Stimulated activated CD8-positive, alpha-beta memory T cell treated with anti-CD3 and anti-CD28 coated beads, Interleukin-15, amount 100 ng/mL, for 24 hours (primary cell): Measurements from ENCODE around the gene CFAP58.
"Not testable (repeated sequence)": the region's sequence is repeated elsewhere in the genome, so short reads cannot be mapped to it uniquely, and the experiment has no call there.

Source experiments
- DNase-seq: peaks from one replicate; pipeline ENCODE4 v3.0.0-alpha.2; 2020; ENCODE audit warnings: low read depth

The CFAP58 gene

GRCh38 chr10:104433669-104434068, 80.0 kb downstream of the CFAP58 start:
- DNase-seq: no peak

GRCh38 chr10:104434601-104435000, 81.0 kb downstream of the CFAP58 start:
- no peak for DNase-seq

GRCh38 chr10:104435822-104436221, 82.2 kb downstream of the CFAP58 start:
- no peak for DNase-seq

GRCh38 chr10:104437226-104437625, 83.6 kb downstream of the CFAP58 start:
- no peak for DNase-seq

GRCh38 chr10:104440221-104440620, 86.6 kb downstream of the CFAP58 start:
- no peak for DNase-seq

GRCh38 chr10:104441329-104442000, 87.8 kb downstream of the CFAP58 start:
- DNase-seq: no peak

GRCh38 chr10:104445359-104445758, 91.7 kb downstream of the CFAP58 start:
- DNase-seq: no peak

- no peak for DNase-seq
These were observed 92.5 kb downstream of the CFAP58 start for GRCh38 chr10:104446151-104446550.

GRCh38 chr10:104447331-104447730, 93.7 kb downstream of the CFAP58 start:
- DNase-seq: no peak

GRCh38 chr10:104447906-104448305, 94.3 kb downstream of the CFAP58 start:
- no peak for DNase-seq

GRCh38 chr10:104449391-104449790, 95.8 kb downstream of the CFAP58 start:
- DNase-seq: no peak

- DNase-seq: no peak
These were observed 96.9 kb downstream of the CFAP58 start for GRCh38 chr10:104450490-104450889.

GRCh38 chr10:104450954-104451353, 97.3 kb downstream of the CFAP58 start:
- DNase-seq: no peak

- DNase-seq: no peak
These were observed 99.3 kb downstream of the CFAP58 start for GRCh38 chr10:104452977-104453376.

GRCh38 chr10:104456802-104457542, 103.3 kb downstream of the CFAP58 start:
- no peak for DNase-seq

GRCh38 chr10:104457543-104457828, 103.9 kb downstream of the CFAP58 start:
- DNase-seq: no peak

- not testable (repeated sequence) for DNase-seq
These were observed 111.9 kb downstream of the CFAP58 start for GRCh38 chr10:104465575-104465974.

GRCh38 chr10:104468818-104469217, 115.2 kb downstream of the CFAP58 start:
- not testable (repeated sequence) for DNase-seq

GRCh38 chr10:104472505-104472904, 118.9 kb downstream of the CFAP58 start:
- DNase-seq: no peak

- DNase-seq: no peak
These were observed 119.5 kb downstream of the CFAP58 start for GRCh38 chr10:104472957-104473745.

GRCh38 chr10:104478380-104478779, 124.7 kb downstream of the CFAP58 start:
- no peak for DNase-seq

- DNase-seq: no peak
These were observed 126.4 kb downstream of the CFAP58 start for GRCh38 chr10:104479906-104480593.
